Stimulated activated CD4-positive, alpha-beta T cell treated with anti-CD3 and anti-CD28 coated beads, Interleukin-4, amount 100 ng/mL, for 4 hours (primary cell): ENCODE data around the gene PRR5.

ENCODE experiments used
- DNase-seq, 2 experiments: peaks; one replicate each; pipeline ENCODE4 v3.0.0-alpha.2; 2020

Gene PRR5

DNA sequence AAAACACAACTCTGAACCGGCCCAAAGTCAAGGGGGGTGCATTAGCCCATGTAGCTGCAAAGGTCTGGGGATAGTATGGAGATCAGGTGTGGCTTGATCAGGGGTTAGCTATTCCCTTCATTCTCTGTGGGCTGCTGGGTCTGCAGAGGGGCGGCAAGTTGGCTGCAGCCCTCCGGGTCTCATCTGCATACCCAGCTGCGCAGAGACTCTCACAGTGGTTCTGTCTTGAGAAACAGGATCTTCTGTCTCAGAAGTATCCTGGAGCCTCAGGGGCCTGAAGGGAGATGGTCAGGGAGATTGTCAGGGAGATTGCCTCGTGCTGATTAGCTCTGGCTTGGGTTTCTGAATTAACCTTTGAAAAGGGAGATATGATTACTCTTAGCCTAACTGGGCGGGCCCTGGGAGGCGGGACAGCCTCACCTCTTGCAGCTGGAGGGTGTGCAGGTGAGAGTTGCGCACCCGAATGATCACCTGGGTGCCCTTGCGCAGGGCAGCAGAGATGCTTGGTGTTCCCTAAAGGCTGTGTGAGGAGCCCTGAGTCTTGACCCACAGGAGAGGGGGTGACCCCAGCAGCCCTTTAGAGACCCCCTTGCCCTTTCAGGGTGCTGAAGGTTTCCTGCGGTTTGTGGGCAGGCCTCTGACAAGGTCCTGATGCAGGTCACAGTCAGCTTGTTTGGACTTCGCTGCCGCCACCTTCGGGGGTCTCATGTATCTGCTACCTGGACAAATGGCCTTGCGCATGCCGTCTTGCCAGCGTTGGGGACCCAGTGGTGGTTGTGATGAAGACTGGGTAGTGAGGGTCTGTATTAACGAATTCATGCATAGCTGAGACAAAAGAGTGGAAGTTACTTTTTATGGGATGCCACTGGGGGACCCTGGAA, 57.7 kb downstream of the PRR5 start:
- DNase-seq = no peak

DNA sequence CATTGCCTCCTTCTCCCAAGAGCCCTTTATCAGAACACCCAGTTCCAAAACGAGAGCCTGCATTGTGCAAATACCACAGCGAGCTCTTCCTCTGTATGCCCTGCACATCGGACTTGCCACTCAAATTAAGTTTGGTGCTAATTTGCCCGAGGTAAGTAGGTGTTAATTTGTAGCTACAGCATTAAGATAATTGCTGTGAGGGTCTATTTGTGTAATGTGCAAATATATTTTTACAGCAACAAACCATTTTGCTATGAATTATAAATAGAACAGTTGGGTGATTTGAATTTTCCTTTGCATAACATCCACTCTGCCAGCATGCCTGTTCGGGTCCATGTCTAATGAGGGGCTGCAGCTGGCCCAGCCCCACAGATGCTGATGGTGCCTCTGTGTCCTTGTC, 58.5 kb downstream of the PRR5 start:
- DNase-seq = no peak

DNA sequence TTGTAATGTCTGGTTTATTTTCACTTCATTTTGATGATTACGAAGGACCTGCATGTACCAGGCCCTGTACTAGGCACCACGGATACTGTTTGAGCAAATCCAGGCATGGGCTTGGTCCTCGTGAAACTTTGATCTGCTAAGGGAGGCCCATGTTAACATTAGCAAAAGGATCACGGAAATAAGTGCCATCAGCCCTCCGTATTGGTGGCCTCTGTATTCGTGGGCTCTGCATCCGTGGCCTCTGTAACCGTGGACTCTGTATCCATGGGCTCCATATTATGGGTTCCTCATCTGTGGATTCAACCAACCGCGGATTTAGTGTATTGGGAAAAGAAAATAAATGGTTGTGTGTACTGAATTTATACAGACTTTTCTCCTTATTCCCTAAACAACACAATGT, 59.0 kb downstream of the PRR5 start:
- DNase-seq = no peak

DNA sequence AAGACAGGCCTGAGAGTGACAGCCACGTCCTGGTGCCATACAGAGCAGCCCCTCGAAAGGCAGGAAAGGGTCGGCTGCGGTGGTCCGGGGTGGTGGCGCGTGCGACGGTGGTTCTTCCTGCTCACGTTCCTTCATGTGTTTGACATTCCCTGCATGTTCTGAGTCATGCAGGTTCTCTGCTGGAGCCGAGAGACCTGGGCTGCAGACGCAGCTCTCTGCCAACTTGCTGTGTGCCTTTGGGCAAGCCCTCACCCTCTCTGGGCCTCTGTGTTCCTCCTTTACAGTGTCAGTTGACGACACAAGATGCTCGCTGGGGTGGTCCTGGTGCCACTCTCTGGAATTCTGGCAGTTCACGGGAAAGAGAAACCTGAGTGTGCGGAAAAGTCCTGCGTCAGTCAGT, 62.4 kb downstream of the PRR5 start:
- DNase-seq = no peak

DNA sequence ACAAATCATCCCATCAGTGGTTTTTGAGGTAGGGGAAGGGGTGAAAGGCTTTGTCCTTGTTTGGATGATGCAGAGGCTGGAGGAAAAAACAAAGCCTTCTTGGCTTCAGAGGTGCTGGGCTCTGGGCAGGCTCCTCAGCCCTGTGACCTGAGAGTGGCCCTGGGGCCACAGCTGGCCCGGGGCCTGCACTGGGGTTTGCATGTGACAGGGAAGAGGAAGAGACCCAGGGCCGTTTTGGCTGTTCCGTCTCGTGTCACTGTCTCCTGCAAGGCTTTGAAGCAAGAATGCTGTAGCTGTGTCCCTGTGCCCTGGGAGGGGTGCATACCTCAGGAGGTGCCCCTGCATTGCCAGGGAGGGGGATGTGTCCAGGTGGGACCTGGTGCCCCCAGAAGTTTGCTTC, 63.0 kb downstream of the PRR5 start:
- no peak for DNase-seq

DNA sequence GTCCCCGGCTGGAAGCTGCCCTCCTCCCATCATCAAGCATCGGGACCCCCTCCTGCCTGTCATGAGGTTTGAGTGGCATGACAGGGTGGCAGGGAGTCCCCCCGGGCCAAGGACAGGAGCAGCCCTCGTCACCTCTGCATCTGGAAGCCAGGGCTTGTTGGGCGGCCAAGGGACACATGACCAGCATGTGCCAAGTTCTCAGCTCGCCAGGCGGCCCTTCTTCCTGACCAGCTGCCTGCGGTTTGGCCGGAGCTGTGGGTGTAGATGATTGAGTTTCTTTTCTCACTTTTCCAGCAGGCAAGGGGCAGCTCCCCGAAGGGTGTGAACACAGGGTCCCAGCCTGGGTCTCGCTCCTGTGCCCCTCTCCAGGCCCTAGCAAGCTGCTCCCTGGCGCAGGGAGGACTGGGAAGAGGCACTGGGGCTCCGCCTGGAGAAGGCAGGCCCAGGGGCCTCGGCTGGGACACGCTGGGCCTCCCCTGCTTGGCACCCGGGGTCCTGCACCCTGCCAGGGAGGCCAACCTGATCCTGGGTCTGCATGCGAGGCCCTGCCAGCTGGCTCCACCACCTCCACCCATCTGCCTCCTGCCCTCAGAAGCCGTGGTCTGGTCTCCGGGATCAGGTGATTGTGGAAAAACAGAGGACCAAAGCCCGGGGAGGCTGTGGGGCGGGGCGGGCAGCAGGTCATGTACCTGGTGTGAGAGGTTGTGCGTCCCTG, 63.7 kb downstream of the PRR5 start:
- DNase-seq = no peak

DNA sequence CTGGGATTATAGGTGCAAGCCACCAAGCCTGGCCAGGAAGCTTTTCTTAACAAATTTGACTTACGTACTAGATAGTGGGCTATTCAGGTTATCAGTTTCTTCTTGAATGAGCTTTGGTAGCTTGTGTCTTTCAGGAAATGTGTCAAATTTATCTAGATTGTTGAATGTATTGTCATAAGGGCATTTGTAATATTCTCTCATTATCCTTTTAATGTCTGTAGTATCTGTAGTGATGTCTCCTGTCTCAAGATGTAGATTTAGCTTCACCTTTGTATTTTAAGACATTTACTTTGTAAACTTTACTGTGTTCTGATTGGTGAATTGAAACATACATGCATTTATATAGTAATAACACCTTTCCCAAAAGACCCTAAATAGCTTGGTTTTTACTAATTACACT, 71.1 kb downstream of the PRR5 start:
- no peak for DNase-seq

DNA sequence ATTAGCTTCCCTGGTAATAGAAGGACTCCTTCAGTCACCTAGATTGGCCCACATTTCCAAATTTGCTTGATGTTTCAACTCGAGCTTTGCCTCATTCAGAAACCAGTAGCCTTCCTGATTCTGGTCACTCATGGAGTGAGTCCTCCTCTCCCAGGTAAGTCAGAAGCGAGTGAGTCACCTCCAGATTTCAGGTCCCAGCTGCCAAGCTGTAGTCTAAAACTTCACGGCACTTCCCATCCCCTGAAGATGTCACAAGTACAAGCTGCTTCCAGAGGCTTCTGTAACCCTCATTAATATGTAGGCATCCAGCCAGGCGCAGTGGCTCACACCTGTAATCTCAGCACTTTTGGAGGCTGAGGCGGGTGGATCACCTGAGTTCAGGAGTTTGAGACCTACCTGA, 73.9 kb downstream of the PRR5 start:
- DNase-seq = no peak

DNA sequence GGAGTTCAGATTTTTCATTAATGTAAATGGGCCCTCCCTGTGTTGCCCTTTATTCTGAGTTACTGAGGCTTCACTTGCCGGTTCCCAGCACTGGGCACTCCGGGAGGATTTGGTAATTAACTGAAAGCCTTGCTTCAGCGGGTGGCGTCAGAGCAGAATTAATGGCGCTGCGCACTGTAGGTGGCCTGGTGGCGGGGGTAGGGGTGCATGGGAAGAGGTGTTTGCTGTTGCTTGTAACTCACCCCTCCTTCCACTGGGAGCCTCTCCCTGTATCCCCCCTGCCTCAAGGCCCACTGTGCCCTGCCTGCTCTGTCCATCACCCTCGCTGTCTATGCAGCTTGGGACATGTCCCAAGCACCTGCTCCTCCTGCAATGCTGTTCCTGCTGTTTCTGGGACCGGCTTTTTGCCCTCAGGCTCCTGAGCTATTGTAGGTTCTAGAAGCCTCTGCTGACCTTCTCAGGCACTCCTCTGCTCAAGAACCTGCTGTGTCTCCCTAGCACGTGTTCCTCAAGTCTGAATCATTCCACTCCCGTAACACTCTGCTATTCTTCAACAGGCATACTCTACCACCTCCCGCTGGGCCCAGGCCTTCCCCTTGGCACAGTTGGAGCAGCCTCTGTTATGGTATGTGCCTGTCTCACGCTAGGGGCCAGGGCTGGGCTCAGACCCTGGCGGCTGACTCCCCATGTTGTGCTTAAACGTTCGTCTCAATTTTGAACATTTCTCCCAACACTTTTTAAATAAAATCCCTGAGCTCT, 74.8 kb downstream of the PRR5 start:
- DNase-seq = no peak

DNA sequence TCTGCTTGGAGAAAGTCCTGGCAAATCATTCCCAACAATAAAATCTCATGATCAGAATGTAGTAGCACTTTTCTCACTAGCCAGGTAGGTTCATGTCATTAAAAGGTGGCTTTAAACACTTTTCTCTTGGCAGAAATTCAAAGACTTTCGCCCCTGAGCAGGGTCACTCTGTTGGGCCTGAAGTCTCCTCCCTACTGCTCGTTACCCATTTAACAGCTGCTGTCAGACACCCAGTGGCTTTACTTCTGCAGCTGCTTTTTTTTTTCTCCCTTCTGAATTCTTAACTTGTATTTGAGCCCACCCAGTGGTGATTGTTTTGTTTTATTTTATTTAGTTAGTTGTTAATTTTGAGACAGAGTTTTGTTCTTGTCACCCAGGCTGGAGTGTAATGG, 75.4 kb downstream of the PRR5 start:
- no peak for DNase-seq

DNA sequence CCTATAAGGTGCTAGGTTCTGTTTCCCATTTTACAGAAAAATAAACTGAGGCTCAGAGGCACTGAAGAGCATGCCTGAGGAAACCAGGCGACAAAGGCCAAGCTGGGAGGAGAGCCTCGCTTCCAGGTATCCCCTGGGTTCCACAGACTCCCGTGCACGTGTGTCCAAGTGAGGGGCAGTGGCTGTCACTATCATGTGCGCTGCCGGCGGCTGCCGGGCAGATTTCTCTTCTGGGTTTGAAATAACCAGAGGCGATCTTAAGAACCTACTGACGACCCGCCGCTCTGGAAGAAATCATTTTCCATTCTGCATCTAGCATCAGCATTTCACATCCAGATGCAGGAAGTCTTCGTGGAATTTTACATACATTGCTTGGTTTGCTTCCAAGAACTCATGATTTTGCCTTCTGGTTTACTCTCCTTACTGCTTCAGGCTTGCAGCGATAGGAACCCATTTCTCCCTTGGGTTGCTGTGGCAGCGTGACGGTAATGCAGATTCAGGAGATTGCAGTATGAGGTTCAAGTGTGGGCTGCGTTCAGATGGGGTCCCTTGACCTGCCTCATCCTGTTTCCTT, 79.0 kb downstream of the PRR5 start:
- DNase-seq = no peak

DNA sequence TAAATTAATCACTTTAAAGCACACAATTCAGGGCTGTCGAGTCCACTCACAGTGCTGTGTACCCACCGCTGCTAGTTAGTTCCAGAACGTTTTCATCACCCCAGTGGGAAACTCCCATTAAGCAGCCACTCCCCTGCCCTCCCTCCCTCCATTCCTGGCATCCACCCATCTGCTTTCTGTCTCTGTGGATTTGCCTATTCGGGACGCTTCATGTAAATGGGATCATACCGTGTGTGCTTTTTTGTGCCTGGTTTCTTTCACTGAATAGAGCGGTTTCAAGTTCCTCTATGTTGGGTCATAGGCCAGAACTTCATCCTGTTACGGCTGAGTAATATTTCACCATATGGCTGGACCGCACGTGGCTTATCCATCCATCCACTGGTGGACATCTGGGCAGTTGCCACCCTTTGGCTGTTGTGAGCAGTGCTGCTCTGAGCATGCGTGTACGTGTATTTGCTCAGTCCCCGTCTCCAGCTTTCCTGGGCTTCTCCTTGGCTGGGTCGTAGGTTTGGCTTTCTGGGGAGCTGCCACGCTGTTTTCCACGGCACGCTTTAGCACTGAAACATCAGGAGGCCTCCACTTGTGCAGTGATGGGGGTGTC, 80.5 kb downstream of the PRR5 start:
- no peak for DNase-seq

DNA sequence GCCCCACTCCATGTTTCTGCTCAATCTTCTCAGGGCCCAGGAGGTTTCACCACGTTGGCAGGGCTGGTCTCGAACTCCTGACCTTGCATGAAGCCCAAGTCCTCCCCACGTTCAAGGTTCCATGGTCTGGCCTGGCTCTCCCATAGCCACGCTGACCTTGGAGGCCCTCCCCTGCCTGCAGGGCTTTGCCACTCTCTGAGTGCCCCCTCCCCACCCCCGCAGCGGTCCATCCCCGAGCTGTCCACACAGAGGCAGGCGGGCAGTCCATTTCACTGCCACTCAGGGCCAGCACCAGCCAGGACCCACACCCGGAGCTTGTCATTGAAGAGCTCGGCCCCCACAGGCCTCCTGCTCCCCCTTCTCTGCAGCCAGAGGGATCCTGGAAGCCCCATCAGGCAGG, 81.1 kb downstream of the PRR5 start:
- no peak for DNase-seq

DNA sequence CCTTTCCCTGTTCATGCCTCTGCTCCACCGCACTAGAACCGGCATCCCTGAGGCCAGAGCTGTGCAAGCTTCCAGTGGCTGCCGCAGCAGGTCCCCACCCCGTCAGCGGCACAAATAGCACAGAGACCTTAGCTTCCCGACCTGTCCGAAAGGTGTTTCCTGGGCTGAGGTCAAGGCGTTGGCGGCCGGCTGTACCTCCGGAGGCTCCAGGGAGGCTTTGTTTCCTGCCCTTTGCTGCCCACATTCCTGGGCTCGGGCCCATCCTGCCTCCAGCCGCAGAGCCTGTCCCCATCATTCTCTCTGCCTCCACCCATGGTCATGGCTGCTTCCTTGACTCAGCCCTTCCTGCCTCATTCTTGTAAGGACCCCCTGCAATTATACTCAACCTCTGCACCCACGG, 81.6 kb downstream of the PRR5 start:
- DNase-seq = no peak

DNA sequence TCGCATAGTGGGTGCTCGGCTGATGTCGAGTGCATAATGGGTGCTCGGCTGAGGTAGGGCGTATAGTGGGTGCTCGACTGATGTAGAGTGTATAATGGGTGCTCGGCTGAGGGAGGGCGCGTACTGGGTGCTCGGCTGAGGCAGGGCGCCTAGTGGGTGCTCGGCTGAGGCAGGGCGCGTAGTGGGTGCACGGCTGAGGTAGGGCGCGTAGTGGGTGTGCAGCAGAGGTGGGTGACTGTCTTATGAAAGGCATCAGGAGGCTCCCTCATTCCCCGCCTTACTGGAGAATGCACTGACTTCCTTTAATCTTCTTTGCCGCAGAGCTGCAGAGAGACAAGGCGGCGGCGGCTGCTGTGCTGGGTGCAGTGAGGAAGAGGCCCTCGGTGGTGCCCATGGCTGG, 84.1 kb downstream of the PRR5 start:
- DNase-seq = no peak

DNA sequence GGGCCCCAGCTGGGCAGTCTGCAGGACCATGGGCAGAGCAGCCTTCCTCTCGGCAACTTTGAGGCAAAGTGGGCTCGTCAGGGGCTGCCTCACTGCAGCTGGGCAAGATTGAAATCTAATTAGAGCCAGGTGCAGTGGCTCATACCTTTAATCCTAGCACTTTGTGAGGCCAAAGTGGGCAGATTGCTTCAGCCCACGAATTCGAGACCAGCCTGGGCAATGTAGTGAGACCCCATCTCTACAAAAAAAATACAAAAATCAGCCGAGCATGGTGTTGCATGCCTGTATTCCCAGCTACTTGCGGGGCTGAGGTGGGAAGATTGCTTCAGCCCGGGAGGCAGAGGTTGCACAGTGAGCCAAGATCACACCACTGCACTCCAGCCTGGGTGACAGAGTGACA, 84.6 kb downstream of the PRR5 start:
- DNase-seq = no peak
